HG03432 (cell line): ENCODE results near the gene TFB1M.

ENCODE experiments used
- ATAC-seq: cut with Tn5 transposase; IDR thresholded peaks from one replicate; pipeline ENCODE4 v1.9.1; 2021; ENCODE audit warnings: mild to moderate bottlenecking, moderate library complexity; ENCODE audit not compliant: unreplicated experiment

Gene TFB1M

DNA sequence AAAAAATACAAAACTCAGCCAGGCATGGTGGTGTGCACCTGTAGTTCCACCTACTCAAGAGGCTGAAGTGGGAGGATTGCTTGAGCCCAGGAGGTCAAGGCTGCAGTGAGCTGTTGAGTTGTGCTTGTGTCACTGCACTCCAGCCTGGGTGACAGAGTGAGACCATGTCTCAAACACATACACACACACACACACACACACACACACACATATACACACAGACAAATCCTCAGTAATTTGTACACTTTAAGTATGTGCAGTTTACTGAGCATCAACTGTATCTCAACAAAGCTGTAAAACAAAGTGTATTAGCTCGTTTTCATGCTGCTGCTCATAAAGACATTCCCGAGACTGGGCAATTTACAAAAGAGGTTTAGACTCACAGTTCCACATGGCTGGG lies 7.3 kb downstream of the TFB1M start:
- ATAC-seq, result no peak

GRCh38 chr6:155303361-155303870 lies 10.9 kb downstream of the TFB1M start:
- no peak for ATAC-seq

DNA sequence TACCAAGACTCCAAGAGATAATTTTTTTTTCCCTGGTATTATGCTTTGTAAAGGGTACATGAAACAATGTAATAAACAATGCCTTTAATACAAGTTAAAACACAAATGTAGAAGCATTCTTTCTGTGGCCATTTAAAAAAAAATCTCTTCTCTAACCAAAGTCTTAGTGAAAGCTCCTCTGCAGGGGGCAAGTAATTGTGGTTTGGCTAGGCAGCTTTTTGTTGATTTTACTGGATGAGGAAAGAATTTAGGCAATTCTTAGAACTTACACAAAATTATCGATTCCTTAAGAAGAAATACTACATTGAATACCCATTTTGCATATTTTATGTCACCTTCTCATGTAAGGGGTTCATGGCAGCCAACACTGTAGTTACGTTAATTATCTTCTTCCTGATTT lies 12.4 kb downstream of the TFB1M start:
- no peak for ATAC-seq

GRCh38 chr6:155297669-155298068 lies 16.6 kb downstream of the TFB1M start:
- ATAC-seq, result no peak

DNA sequence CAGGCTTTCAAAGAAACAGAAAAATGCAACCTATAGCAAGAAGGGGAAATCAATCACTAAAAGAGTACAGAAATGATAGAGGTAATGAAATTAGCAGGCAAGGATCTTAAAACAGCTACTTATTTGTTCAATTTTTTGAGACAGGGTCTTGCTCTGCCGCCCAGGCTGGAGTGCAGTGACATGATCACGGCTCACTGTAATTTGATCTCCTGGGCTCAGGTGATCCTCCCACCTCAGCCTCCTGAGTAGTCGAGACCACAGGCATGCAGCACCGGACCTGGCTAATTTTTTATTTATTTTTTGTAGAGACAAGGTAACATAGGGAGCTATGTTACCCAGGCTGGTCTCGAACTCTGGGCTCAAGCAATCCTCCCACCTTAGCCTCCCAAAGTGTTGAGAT lies 21.6 kb downstream of the TFB1M start:
- no peak for ATAC-seq

GRCh38 chr6:155291291-155291690 lies 23.0 kb downstream of the TFB1M start:
- ATAC-seq, result no peak

DNA sequence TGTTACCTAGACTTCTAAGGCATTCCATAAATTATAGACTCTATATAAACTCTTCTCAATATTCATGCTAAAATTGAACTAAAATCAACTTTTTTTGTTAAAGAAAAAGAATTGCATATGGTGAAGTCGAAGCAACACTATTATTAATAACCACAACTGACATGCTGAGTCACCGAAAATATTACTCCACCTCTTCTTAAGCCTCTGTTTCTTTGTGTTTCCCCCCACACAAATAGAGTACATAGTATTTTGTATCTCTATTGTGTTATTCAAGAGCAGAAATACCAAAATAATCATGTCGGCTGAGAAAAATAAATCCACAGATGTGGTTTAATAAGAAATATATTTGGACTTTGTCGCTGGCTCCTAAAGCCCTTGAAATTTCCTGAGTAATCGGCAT lies 23.8 kb downstream of the TFB1M start:
- no peak for ATAC-seq

DNA sequence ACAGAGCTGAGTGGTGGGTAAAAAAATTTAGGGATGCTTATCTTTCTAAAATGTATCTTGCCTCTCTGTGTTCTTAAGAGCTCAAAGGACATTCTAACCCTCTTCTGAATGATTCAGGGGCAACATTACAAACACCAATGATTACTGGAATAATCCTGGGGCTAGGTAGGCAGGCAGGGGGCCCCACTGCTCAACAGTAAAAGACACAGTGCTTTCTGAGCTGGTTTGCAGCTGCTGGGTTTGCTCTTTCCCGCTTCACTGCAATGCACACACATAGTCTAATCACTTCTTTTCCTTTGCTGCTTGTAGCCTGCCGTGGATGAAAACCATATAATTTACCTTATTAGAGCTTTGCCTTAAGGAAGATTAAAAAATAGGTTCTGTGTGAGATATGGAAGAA lies 26.5 kb downstream of the TFB1M start:
- no peak for ATAC-seq

DNA sequence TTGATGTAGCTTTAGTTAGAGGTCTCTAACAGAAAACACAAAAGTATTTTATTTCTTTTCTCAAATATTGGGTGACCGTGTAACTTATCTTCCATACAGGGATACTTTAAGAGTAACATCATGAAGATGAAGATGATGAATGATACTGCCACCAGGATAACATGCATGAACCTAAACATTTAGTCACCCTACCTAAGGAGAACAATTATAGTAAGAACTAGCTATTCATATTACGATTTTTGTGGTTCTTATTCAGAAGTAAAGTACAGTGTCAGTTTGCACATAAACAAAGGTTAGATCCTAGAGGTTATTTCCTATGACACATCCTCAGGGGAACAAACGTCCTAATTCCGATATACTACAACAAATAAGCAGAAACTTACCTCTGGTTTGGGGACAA lies 29.5 kb downstream of the TFB1M start:
- ATAC-seq, result no peak

- no peak for ATAC-seq
Observed at GRCh38 chr6:155278319-155279049, 35.8 kb downstream of the TFB1M start.

DNA sequence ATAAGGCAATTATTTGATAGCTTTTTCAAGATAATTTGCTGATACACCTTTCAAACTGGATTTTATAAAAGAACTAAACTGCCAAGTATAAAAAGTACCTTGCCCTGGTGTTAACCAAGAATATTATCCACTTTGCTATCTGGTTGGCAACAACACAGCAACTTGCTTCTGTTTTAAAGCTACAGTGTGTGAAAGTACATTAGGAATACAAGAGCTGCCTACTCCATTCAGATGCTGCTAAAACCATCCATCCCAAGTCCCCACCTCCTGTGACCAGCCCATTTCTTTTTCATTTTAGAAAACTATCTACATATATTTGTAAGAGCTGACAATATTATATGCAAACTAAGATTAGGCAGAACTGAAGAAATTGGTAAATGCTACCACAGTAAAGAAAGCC lies 37.6 kb downstream of the TFB1M start:
- no peak for ATAC-seq

DNA sequence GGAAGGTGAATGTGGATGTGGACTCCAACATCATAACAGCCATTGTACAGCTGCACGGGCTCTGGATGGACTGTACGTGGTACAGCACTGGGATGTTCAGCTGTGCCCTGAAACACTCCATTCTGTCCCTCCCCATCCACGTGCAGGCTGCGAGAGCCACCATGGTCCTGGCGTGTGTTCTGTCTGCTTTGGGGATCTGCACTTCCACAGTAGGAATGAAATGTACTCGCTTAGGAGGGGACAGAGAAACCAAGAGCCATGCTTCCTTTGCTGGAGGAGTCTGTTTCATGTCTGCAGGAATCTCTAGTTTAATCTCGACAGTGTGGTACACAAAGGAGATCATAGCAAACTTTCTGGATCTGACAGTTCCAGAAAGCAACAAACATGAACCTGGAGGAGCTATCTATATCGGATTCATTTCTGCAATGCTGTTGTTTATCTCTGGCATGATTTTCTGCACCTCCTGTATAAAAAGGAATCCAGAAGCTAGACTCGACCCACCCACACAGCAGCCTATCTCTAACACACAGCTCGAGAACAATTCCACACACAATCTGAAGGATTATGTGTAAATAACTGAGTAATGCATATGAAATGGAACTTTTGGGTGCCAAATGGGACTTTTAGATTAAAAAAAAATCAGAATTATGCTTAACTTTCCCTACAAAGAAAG lies 38.3 kb downstream of the TFB1M start:
- no peak for ATAC-seq

DNA sequence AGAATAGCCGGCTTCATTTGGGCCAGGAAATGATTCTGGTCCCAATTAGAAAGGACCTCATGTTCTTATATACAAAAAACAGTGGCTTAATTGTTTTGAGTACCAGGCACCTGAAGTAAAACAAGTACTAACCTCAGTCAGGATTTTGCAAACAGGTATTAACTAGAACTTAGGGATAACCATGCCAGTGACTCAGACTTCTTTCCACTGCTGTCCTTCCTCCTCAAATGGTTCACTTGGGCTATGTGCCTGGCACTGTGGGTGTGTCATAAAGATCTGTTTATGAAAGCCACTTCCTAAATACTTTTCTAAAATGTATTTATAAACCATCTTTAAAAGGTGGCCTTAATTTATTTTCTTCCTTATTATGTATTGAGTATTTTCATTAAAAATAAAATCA lies 39.8 kb downstream of the TFB1M start:
- no peak for ATAC-seq

DNA sequence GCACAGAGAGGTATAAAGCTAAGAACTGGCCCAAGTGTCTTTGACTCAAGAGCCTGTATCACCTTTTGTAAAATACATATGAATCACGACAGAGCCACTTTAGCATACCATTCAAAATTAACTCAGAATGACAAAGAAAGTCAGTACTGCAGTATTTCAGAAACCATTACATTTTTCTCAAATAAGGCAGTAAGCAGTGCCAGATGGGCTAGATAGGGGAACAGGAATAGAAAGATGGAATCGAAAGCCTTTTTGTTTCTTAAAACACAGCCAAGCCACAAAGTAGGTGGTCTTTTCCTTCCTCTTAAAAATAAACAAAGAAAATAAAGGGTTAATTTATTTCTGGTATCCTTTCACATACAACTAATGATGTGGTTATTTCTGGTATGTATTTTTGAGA lies 40.2 kb downstream of the TFB1M start:
- ATAC-seq, result no peak

DNA sequence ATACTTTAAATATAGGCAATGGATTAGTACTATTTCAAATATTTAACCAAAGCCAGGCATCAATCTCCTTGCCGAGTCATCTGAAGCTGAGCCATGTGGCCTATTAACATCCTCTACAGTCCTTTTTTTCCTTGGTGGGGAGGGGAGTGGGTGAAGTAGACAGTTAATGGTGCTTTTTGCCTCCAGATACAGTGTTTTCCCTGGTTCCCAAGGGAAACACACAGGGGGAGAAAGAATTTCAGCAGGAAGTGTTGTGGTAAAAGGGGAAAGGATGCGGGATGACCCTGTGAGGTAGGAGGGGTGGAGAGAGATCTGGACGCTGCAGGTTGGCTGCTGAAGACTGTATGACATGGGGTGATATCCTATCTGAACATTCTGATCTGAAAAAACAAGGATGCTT lies 40.9 kb downstream of the TFB1M start:
- no peak for ATAC-seq

GRCh38 chr6:155272353-155273232 lies 41.7 kb downstream of the TFB1M start:
- no peak for ATAC-seq

- ATAC-seq, result no peak
Observed at GRCh38 chr6:155271145-155271544, 43.1 kb downstream of the TFB1M start.

GRCh38 chr6:155270561-155271091 lies 43.7 kb downstream of the TFB1M start:
- no peak for ATAC-seq

- ATAC-seq, result no peak
Observed at GRCh38 chr6:155269765-155270164, 44.5 kb downstream of the TFB1M start.

DNA sequence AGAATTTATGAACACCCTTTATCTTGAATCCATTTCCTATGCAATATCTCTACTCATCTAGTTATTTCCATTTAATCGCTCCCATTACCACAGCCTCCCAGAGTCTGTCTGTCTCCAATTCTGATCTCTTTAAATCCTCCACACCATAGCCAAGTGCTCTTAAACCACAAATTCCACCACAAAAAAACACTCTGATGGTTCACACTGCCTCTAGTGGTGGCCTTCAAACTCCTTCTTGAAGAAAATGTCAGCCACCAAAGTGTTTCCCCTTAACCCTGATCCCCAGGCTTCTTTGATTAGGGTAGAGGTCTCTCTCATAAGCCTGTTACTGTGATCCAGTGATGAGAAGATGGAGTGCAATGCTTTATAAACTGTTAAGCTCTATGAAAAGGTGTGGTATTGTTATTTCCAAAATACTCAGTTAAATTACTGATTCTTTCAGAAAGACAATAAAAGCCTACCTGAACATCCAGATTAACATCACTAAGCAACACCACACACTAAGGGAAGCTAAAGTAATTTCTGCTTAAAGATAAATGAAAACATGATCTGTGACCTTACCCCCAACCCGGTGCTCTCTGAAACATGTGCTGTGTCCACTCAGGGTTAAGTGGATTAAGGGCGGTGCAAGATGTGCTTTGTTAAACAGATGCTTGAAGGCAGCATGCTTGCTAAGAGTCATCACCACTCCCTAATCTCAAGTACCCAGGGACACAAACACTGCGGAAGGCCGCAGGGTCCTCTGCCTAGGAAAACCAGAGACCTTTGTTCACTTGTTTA lies 46.0 kb downstream of the TFB1M start:
- ATAC-seq, result peak; percentile 64

DNA sequence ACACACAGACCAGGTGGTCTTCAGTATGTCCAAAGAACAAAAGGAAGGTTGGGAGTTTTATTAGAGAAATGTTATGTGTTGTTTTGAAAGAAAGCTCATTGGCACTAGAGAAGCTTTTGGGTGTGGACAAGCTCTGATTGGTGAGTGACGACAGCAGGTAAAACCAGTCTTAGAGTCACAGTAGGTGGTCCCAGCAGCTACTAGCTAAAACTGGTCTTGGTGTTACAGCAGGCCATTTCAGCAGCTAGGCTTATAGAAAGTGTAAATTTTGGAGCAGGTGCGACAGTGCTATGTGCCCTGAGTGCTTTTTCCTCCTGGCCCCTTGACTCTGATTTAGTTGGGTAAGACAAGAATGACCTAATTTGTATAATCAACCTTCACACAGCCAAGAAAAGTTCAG lies 46.9 kb downstream of the TFB1M start:
- no peak for ATAC-seq
